IMR-90 (cell line): ENCODE results near the gene TMOD2. TPM values are rescaled to one million over a fixed set of nuclear protein-coding genes. Genes with fewer than 3 reads are reported as not detected.

Experiments
- ATAC-seq: fragments of 200-7000 bp; cut with Tn5 transposase; 2 replicates; pipeline ENCODE4 v1.9.1; 2020; ENCODE audit warnings: low read depth, mild to moderate bottlenecking, moderate library complexity
- BruUV-seq: library from RNA; stranded (reverse); fragments of 400-500 nt; replicated peaks from 2 replicates; lab custom pipeline; 2021; lab: Mats Ljungman, UMichigan
- CTCF ChIA-PET: fragments of 300-600 bp; formaldehyde crosslinking; extraction: SDS; loops from one replicate; lab custom pipeline; 2021; ENCODE audit warnings: antibody characterized with exemption; lab: Yijun Ruan, JAX
- POLR2A ChIA-PET: fragments of 300-600 bp; sonication (Branson Sonifier 250); formaldehyde crosslinking; loops from one replicate; lab custom pipeline; 2022; ENCODE audit warnings: antibody characterized with exemption; ENCODE audit not compliant: unreplicated experiment; lab: Charles Lee
- DNase-seq: peaks from one replicate; pipeline ENCODE4 v3.0.0; 2013
- H2AFZ ChIP-seq: replicated peaks from 2 replicates; pipeline ENCODE3; 2013; ENCODE audit warnings: low read length, mild to moderate bottlenecking; ENCODE audit not compliant: poor library complexity
- H2AK5ac ChIP-seq: 2 replicates; pipeline ENCODE4 v1.6.1; 2013; ENCODE audit warnings: low read depth, low read length, inconsistent platforms
- H2AK9ac ChIP-seq: replicated peaks from 2 replicates; pipeline ENCODE3; 2013; ENCODE audit warnings: mild to moderate bottlenecking, low read depth, low read length, moderate library complexity; ENCODE audit not compliant: poor library complexity
- H2BK120ac ChIP-seq: 2 replicates; pipeline ENCODE4 v1.6.1; 2013; ENCODE audit warnings: low read depth, low read length, inconsistent platforms
- H2BK15ac ChIP-seq: 3 replicates; pipeline ENCODE4 v1.6.1; 2013; ENCODE audit warnings: low read depth, low read length, inconsistent platforms
- H2BK20ac ChIP-seq: 2 replicates; pipeline ENCODE4 v1.6.1; 2013; ENCODE audit warnings: low read depth, mild to moderate bottlenecking, inconsistent platforms, low read length, moderate library complexity
- H2BK5ac ChIP-seq: 2 replicates; pipeline ENCODE4 v1.6.1; 2013; ENCODE audit warnings: mild to moderate bottlenecking, low read depth, low read length, inconsistent platforms; ENCODE audit not compliant: poor library complexity, severe bottlenecking
- H3K14ac ChIP-seq: replicated peaks from 2 replicates; pipeline ENCODE4 v1.6.1; 2013; ENCODE audit warnings: low read depth, low read length, inconsistent platforms
- H3K18ac ChIP-seq: 2 replicates; pipeline ENCODE4 v1.6.1; 2013; ENCODE audit warnings: low read depth, low read length, control low read depth
- H3K23ac ChIP-seq: 2 replicates; pipeline ENCODE4 v1.6.1; 2013; ENCODE audit warnings: low read depth, low read length, inconsistent platforms
- H3K27ac ChIP-seq: 2 replicates; pipeline ENCODE4 v1.5.1; 2013; ENCODE audit warnings: mild to moderate bottlenecking, control low read depth, low read length; ENCODE audit not compliant: insufficient read depth
- H3K27me3 ChIP-seq: 2 replicates; pipeline ENCODE4 v1.6.1; 2013; ENCODE audit warnings: low read length; ENCODE audit not compliant: control insufficient read depth, insufficient read depth
- H3K36me3 ChIP-seq: 2 replicates; pipeline ENCODE4 v1.6.1; 2013; ENCODE audit warnings: low read length, mixed read lengths; ENCODE audit not compliant: control insufficient read depth, insufficient read depth
- H3K4ac ChIP-seq: 2 replicates; pipeline ENCODE4 v1.6.1; 2013; ENCODE audit warnings: low read depth, low read length, inconsistent platforms
- H3K4me1 ChIP-seq: 2 replicates; pipeline ENCODE4 v1.6.1; 2013; ENCODE audit warnings: low read length, mixed read lengths; ENCODE audit not compliant: control insufficient read depth, insufficient read depth
- H3K4me2 ChIP-seq: 2 replicates; pipeline ENCODE4 v1.6.1; 2013; ENCODE audit warnings: low read depth, mild to moderate bottlenecking, control low read depth, low read length, moderate library complexity
- H3K4me3 ChIP-seq: 2 replicates; pipeline ENCODE4 v1.5.1; 2013; ENCODE audit warnings: low read depth, mild to moderate bottlenecking, control low read depth, low read length, moderate library complexity; ENCODE audit not compliant: insufficient read depth
- H3K56ac ChIP-seq: 2 replicates; pipeline ENCODE4 v1.6.1; 2013; ENCODE audit warnings: low read length, inconsistent platforms; ENCODE audit not compliant: insufficient read depth; ENCODE audit errors: extremely low read depth
- H3K79me1 ChIP-seq, 2 experiments: 2 replicates each; pipeline ENCODE4 v1.6.1; 2013; ENCODE audit warnings: low read length in 2 of 2, inconsistent platforms in 1 of 2, low read depth in 1 of 2
- H3K9ac ChIP-seq: 2 replicates; pipeline ENCODE4 v1.6.1; 2013; ENCODE audit warnings: low read depth, low read length, control low read depth
- H3K9me1 ChIP-seq: 2 replicates; pipeline ENCODE4 v1.6.1; 2013; ENCODE audit warnings: low read length, inconsistent platforms; ENCODE audit not compliant: insufficient read depth
- H3K9me3 ChIP-seq: 2 replicates; pipeline ENCODE4 v1.6.1; 2013; ENCODE audit warnings: low read length; ENCODE audit not compliant: control insufficient read depth, insufficient read depth
- H4K20me1 ChIP-seq: 2 replicates; pipeline ENCODE4 v1.6.1; 2013; ENCODE audit warnings: low read length, inconsistent platforms; ENCODE audit not compliant: insufficient read depth
- H4K5ac ChIP-seq: 2 replicates; pipeline ENCODE4 v1.6.1; 2013; ENCODE audit warnings: mild to moderate bottlenecking, low read depth, low read length, control low read depth
- H4K8ac ChIP-seq, 2 experiments: 2 replicates each; pipeline ENCODE4 v1.6.1; 2013; ENCODE audit warnings: low read depth in 2 of 2, low read length in 2 of 2, control low read depth in 1 of 2, inconsistent platforms in 1 of 2
- H4K91ac ChIP-seq: 2 replicates; pipeline ENCODE4 v1.6.1; 2013; ENCODE audit warnings: low read depth, low read length, inconsistent platforms; ENCODE audit not compliant: insufficient read depth
- CEBPB ChIP-seq: IDR thresholded peaks from 2 replicates; pipeline ENCODE4 v1.6.1; 2012; ENCODE audit warnings: low read depth, low read length, improper control_type of control experiment
- MAFK ChIP-seq: IDR thresholded peaks from 2 replicates; pipeline ENCODE4 v1.6.1; 2012; ENCODE audit warnings: low read depth, low read length, improper control_type of control experiment
- NFE2L2 ChIP-seq: fragments of 150-350 bp; IDR thresholded peaks from 2 replicates; pipeline ENCODE4 v1.6.1; 2016; ENCODE audit warnings: low read depth, mild to moderate bottlenecking, low read length
- WGBS, 2 experiments: methylation state at CpG; one replicate each; pipeline versions ENCODE4 v1.1.5 to v1.1.7; 2013; ENCODE audit warnings: missing lambda C conversion rate in 2 of 2; ENCODE audit not compliant: insufficient read length in 1 of 2; ENCODE audit errors: extremely low coverage in 2 of 2; 5-methylcytosine and 5-hydroxymethylcytosine counted together
- dilution Hi-C: fragments of 300-500 bp; cut with HindIII; formaldehyde crosslinking; loops from one replicate; pipeline ENCODE4 v1.14.3; 2018; ENCODE audit warnings: low sequenced_read_pairs; ENCODE audit not compliant: unreplicated experiment
- in situ Hi-C: fragments of 300-500 bp; cut with MboI; formaldehyde crosslinking; loops from 3 replicates; pipeline ENCODE4 v1.14.3; 2019; ENCODE audit warnings: low sequenced_read_pairs, inconsistent platforms, mixed read lengths
- intact Hi-C: fragments of 100-400 bp; cut with micrococcal nuclease; formaldehyde crosslinking; loops from 2 replicates; pipeline ENCODE4 v1.10.0; 2022
- polyA plus RNA-seq, 3 experiments: library from polyadenylated mRNA; depleted of rRNA; stranded (reverse); fragments of >200 nt; gene quantifications; 2 replicates each; pipeline ENCODE4 v1.2.3, GENCODE V29; 2012; ENCODE audit warnings: low replicate concordance in 1 of 3
- total RNA-seq: library from RNA; depleted of rRNA; stranded (reverse); fragments of >200 nt; gene quantifications from 2 replicates; pipeline ENCODE4 v1.2.3, GENCODE V29; 2012

TMOD2 gene
- total and polyA plus RNA-seq, 2 of the 4 experiments (the other 2 are of a cell fraction) = 2.8 to 5.4 TPM

DNA sequence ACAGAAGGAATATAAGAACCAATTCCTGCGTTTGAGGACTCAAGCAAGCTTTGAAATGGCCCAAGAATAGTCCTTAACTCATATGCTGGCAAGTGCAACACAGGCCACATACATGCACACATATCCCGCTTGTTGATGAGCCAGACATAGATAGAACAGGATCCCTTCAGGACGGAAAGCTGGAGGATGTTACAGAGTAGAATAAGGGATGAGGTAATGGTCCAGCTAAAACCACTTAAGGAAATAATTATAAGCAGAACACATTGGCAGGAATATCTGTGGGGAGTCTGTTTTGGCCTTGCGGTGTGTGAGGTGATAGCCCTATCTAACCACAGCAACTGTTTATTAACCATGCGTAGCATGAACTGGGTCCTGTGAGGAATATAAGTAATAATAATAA, 45.1 kb upstream of the TMOD2 start:
- H4K5ac ChIP-seq = no peak overlapping the region
- no peak for TF ChIP-seq NFE2L2
- TF ChIP-seq MAFK = no peak
- no peak for TF ChIP-seq CEBPB
- no peak overlapping the region for H2AK5ac ChIP-seq
- no peaks in the 10 kb centered on the region for H3K36me3 ChIP-seq
- H2BK15ac ChIP-seq = no peak overlapping the region
- H3K4me1 ChIP-seq = no peaks in the 10 kb centered on the region
- ChIA-PET POLR2A (no interaction called here), CTCF (no interaction called here)
- no peak overlapping the region for H3K18ac ChIP-seq
- in situ Hi-C loops = no loop called here
- DNase-seq = no peak
- no peak overlapping the region for H3K14ac ChIP-seq
- 80% methylated on average over 1 of the region's 5 CpGs; no CpG with 5 or more reads in 1 of the 2 experiments for WGBS, 2 experiments
- H3K23ac ChIP-seq = no peak overlapping the region
- H3K9me1 ChIP-seq = no peaks in the 10 kb centered on the region; the same call in 1 of the 2 replicates
- no peaks in the 10 kb centered on the region for H3K79me1 ChIP-seq
- H4K20me1 ChIP-seq = no peaks in the 10 kb centered on the region
- no TSS peak for BruUV-seq
- no peak overlapping the region for H4K91ac ChIP-seq
- H2BK20ac ChIP-seq = no peak overlapping the region
- H3K27me3 ChIP-seq = peaks cover 6% of the 10 kb centered on the region
- no peak overlapping the region for H3K56ac ChIP-seq
- no peak overlapping the region for H2BK120ac ChIP-seq
- no peaks in the 10 kb centered on the region for H3K9me3 ChIP-seq
- H2AFZ ChIP-seq = no peak overlapping the region
- no peak overlapping the region for H3K9ac ChIP-seq
- no peak for ATAC-seq
- H3K4me3 ChIP-seq = no peak overlapping the region
- H4K8ac ChIP-seq = no peak overlapping the region
- no peak overlapping the region for H3K4me2 ChIP-seq
- intact Hi-C loops = no loop called here
- no peak overlapping the region for H2AK9ac ChIP-seq
- no peak overlapping the region for H3K4ac ChIP-seq
- H3K27ac ChIP-seq = no peak overlapping the region
- no peak overlapping the region for H2BK5ac ChIP-seq
- dilution Hi-C loops = no loop called here
